HG02798 (cell line): ENCODE measurements around the gene PNPLA5.

Experiments used
- ATAC-seq: cut with Tn5 transposase; IDR thresholded peaks from one replicate; pipeline ENCODE4 v1.9.1; 2021; ENCODE audit warnings: mild to moderate bottlenecking; ENCODE audit not compliant: unreplicated experiment, poor library complexity

PNPLA5 gene

DNA sequence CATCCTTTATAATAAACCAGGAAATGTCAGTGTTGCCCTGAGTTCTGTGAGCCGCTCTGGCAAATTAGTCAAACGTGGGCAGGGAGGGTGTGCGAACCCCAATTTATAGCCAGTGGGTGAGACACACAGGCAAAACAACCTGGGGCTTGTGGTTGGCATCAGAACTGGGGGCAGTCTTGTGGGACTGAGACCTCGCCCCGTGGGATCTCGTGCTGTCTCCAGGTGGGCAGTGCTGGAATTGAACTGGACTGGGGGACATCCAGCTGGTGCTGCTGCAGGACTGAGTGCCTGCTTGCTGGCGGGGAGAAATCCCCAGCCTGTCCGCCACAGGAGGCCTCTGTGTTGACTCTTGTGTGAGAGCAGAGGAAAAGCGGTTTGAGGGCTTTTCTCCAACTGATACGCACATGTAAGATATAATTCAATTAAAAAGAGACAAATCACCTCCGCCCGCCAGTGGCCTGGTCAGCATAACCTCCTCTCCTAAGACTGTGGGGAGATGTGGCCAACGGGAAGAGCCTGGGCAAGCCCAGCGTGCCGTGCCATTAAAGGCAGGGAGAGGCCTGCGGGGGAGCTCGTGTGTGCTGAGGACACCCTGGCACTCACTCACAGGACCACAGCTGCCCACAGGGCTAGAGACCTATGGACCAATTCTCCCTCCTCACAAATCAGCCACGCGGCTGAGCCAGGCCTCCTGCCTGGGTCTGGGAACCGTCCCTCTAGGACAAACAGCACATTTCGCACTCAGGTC, 47.9 kb downstream of the PNPLA5 start:
- ATAC-seq, result no peak

DNA sequence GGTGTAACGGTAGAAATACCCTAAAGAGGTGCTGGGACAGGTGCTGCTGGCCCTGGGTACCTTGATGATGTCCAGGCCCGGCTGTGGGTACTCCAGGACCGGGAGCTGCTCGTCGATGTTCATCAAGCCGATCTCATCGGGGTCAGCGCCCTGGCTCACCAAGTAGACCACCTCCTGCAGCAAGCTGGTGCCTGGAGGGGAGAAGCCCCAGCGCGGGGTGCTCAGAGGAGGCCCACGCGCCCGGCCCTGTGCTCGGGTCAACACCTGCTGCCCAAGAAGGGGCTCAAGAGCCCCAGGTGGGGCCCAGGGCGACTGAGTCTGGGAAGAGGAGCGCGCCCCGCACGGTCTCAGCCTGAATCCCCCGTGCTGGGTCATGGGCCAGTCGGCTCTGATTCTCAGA, 50.1 kb downstream of the PNPLA5 start:
- ATAC-seq, result no peak

GRCh38 chr22:43840851-43841250, 51.0 kb downstream of the PNPLA5 start:
- no peak for ATAC-seq

- no peak for ATAC-seq
Measured at GRCh38 chr22:43840431-43840830, 51.4 kb downstream of the PNPLA5 start.

DNA sequence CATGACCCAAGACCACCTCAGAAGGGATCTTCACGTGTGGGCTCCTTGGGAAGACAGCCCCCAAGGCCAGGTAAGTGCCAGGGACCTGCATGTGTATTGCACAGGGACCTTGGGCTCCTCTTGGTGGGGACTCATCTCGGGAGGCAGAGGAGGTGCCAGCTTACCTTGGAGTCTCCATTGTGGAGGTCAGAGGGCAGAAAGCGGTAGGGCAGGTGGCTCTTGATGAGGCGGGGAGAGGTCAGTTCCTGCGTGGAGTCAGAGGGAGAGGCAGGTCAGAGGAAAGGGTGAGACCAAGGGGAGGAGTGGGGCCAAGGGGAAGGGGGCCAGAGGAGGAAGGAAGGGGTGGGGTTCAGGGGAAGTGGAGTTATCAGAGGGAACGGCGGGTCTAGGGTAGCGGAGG, 52.0 kb downstream of the PNPLA5 start:
- no peak for ATAC-seq

- no peak for ATAC-seq
Measured at GRCh38 chr22:43838571-43839307, 53.1 kb downstream of the PNPLA5 start.

- no peak for ATAC-seq
Measured at GRCh38 chr22:43838161-43838560, 53.7 kb downstream of the PNPLA5 start.

GRCh38 chr22:43837666-43838065, 54.1 kb downstream of the PNPLA5 start:
- ATAC-seq, result no peak

GRCh38 chr22:43835736-43836135, 56.1 kb downstream of the PNPLA5 start:
- ATAC-seq, result no peak

DNA sequence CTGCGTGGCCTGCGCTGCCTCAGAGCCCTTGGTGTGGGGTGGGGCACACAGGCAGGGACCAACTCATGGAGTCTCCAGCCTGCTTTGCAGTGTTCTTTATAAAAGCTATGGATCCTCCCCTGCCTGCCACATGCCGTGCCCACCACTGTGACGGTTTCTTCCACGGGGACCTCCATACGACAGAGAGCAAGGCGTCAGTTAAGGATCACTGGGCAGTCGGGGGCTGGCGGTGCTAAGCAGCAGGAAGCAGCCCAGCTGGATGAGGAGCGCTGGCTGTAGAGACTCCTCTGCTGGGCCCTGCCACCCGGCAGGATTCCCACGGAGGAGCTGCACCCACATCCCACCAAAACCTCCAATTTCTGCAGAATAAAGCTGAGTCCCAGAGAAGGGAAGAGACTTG, 56.6 kb downstream of the PNPLA5 start:
- ATAC-seq, result no peak

DNA sequence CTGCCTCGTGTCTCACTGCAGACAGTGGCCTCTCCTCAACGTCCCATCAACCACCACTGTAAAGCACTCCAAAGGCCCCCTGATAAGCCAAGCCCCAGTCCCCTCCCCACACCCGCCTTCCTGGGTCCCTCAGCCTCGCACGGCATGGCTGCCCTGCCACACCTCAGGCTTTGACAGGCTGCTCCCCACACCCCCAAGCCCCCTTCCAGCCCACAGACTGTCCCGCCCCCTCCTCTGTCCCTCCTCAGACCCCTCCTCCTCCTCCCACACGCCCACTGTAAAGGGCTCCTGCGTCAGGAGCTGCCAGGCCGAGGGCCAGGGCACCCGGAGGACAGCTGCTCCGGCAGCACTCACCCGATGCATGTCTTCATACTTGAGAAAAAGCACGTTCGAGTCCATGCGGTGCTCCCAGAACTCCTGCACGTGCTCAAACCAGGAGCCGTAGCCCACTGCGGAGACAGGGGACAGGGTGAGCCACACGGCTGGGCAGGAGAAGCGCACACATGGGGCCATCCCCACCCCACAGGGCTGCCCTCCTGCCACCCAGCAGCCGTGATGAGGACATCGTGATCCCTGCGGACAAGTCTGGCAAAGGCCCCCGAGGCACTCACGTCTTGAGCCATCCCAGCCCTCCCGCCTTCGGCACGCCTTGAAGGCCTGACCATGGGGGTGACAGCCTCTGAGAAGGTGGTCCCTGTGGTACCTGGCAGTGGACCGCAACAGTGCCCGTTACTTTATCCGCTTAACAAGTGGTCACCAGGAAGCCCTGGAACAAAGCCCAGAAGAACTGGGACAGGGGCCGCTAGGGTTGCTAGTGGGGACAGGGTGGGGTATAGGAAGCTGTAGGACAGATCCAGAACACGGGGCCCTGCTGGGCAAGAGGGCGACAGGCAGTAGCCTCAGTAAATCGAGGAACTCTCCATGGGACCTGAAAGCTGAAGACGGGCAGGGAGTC, 58.2 kb downstream of the PNPLA5 start:
- ATAC-seq, result no peak

GRCh38 chr22:43832393-43833265, 59.2 kb downstream of the PNPLA5 start:
- no peak for ATAC-seq

DNA sequence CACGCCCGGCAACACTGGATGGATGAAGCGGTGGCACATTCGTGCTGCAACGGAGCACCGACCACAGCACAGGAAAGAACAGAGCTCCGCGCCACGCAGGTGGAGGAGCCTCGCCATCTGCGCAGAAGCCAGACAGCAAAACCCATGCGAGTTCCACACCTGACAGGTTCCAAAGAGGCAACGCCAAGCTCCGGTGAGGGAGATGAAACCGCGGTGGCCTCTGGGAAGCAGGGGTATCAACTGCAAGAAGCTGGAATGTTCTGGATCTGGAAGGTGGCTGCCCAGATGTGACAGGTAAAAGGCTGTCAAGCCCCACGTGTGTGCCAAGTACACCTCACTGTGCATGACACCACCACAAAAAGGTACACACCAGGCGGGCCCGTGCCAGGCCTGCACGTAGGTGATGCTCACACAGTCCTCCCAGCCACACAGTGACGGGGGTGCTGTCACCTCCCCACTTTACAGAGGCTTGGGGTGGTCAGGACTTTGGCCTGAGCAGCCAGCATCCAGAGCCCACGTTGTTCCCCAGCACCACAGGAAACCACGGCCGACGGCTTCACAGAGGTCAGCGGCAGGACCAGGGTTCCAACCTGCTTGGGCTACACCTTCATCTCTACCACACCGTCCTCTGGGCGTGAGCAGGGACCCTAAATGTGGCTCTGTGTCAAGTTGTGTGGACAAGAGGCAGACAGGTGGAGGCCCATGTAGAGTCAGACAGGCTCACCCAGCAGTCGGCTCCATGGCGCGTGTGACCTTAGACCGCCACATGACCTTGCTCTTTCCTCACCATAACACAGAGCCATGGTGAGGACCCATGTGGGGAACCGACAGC, 60.0 kb downstream of the PNPLA5 start:
- no peak for ATAC-seq

DNA sequence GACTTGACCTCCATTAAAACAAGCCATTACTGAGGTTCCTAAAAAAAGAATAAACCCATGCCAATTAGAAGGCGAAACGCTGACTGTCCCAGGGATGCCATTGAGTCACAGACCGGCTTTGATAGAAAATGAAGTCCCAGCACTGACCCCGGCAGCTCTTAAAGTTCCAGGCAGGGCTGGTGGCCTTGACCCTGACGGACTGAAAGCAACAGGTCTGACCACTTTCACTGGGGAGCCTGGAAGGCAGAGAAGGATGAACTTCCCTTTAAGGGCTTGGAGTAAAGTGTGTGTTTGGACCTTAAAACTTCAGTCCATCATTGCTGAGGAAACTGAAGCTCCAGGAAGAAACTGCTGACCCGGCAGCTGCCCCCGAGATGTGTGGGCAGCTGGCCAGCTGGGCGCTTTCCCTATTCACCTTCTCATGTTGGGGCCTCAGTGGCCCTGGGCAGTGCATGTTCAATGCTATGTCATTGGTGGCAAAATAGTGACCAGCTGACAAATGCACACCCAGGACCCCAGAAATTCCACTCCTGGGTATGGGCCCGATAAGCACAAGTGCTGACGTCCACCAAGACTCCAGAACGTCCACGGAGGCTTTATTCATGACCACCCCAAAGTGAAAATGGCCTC, 60.8 kb downstream of the PNPLA5 start:
- ATAC-seq, result no peak

- no peak for ATAC-seq
Measured at GRCh38 chr22:43829904-43830851, 61.6 kb downstream of the PNPLA5 start.
